ENCODE measurements around the gene SEMA3F.

DNA sequence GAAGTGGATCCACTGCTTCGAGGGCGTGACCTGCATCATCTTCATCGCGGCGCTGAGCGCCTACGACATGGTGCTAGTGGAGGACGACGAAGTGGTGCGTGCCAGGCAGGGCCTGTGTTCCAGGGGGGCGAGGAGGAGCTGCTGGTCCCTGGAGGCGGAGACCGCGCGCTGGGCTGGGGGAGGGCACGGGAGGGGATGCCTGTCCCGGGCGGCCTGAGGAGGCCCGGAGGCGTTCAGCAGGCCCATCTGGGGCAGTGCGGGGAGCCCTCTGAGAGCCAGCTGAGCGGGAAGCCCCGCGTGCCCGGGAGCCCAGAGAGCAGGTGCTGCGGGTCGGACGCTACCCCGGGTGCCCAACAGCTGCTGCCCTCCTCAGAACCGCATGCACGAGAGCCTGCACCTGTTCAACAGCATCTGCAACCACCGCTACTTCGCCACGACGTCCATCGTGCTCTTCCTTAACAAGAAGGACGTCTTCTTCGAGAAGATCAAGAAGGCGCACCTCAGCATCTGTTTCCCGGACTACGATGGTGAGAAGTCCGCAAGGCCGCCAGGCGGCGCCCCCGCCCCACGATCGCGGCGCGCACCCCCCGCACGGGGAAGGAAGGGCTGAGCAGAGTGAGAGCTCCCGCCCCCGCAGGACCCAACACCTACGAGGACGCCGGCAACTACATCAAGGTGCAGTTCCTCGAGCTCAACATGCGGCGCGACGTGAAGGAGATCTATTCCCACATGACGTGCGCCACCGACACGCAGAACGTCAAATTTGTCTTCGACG lies 39.2 kb downstream of the SEMA3F start:
- TF ChIP-seq POLR2A (IDR thresholded peaks at IDR 0.05; ENCODE audit: low read depth) = no peak
- TF ChIP-seq, protein P1, sequence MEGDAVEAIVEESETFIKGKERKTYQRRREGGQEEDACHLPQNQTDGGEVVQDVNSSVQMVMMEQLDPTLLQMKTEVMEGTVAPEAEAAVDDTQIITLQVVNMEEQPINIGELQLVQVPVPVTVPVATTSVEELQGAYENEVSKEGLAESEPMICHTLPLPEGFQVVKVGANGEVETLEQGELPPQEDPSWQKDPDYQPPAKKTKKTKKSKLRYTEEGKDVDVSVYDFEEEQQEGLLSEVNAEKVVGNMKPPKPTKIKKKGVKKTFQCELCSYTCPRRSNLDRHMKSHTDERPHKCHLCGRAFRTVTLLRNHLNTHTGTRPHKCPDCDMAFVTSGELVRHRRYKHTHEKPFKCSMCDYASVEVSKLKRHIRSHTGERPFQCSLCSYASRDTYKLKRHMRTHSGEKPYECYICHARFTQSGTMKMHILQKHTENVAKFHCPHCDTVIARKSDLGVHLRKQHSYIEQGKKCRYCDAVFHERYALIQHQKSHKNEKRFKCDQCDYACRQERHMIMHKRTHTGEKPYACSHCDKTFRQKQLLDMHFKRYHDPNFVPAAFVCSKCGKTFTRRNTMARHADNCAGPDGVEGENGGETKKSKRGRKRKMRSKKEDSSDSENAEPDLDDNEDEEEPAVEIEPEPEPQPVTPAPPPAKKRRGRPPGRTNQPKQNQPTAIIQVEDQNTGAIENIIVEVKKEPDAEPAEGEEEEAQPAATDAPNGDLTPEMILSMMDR (IDR thresholded peaks at IDR 0.05) = peak; percentile 76 to 87 (median 84)
